ENCODE data around the gene SLC6A6. TPM values are rescaled to one million over a fixed set of nuclear protein-coding genes. Genes with fewer than 3 reads are reported as not detected.

The SLC6A6 gene
- total RNA-seq, 2 experiments from 2014 or later, result 27.8 to 31.2 TPM

DNA sequence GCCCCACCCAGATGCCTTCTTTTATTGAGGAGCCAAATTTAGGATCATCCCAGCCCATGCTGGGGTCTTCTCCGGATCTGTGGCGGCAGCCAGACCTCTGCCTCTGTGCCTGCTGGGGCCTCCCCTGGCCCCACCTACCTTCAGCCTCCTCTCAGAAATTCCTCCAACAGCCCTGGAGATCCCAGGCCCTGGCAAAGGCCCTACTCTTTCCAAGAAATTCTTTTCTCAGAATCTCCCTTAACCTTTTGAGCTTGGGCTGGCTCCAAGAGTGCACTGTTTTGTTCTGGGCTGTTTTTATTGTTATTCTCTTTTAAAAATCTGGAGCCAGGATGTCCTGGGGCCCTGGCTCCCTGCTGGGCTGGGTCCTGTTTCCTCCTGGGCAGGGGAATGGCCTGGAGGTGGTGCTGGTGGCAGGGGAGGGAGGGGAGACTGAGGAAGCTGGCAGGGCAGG is 79.9 kb downstream of the SLC6A6 start:
- Histone ChIP-seq H3K4me1 (ENCODE audit: insufficient read depth, low read length) (no peaks in the 10 kb centered on the region), H3K9me3 (ENCODE audit: control insufficient read depth in 1 of 2, insufficient read depth in 1 of 2, low read length in 2 of 2) (no peaks in the 10 kb centered on the region), H3K27ac (ENCODE audit: low read depth in 1 of 2, low read length in 2 of 2) (no peak overlapping the region), H3K4me3 (ENCODE audit: low read length) (no peak overlapping the region), H3K36me3 (ENCODE audit: insufficient read depth, low read length) (peaks cover 86% of the 10 kb centered on the region), H3K27me3 (ENCODE audit: control insufficient read depth in 1 of 2, insufficient read depth in 2 of 2, low read length in 2 of 2) (no peaks in the 10 kb centered on the region)
- Mint-ChIP-seq H3K4me1 (ENCODE audit: low read depth) (no peaks in the 10 kb centered on the region), H3K27ac (no peak overlapping the region), H3K9me3 (no peaks in the 10 kb centered on the region), H3K36me3 (ENCODE audit: low read depth) (peaks cover 97% of the 10 kb centered on the region), H3K4me3 (no peak overlapping the region), H3K27me3 (no peaks in the 10 kb centered on the region)
- DNase-seq (no peak), ATAC-seq (ENCODE audit: poor library complexity) (no peak)
- POLR2A ChIA-PET, result no interaction called here
- intact Hi-C loops (cut with DNase I, micrococcal nuclease), result no loop called here
- CTCF ChIA-PET, result no interaction called here
- TF ChIP-seq, protein P1, sequence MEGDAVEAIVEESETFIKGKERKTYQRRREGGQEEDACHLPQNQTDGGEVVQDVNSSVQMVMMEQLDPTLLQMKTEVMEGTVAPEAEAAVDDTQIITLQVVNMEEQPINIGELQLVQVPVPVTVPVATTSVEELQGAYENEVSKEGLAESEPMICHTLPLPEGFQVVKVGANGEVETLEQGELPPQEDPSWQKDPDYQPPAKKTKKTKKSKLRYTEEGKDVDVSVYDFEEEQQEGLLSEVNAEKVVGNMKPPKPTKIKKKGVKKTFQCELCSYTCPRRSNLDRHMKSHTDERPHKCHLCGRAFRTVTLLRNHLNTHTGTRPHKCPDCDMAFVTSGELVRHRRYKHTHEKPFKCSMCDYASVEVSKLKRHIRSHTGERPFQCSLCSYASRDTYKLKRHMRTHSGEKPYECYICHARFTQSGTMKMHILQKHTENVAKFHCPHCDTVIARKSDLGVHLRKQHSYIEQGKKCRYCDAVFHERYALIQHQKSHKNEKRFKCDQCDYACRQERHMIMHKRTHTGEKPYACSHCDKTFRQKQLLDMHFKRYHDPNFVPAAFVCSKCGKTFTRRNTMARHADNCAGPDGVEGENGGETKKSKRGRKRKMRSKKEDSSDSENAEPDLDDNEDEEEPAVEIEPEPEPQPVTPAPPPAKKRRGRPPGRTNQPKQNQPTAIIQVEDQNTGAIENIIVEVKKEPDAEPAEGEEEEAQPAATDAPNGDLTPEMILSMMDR (IDR thresholded peaks at IDR 0.05), result no peak

DNA sequence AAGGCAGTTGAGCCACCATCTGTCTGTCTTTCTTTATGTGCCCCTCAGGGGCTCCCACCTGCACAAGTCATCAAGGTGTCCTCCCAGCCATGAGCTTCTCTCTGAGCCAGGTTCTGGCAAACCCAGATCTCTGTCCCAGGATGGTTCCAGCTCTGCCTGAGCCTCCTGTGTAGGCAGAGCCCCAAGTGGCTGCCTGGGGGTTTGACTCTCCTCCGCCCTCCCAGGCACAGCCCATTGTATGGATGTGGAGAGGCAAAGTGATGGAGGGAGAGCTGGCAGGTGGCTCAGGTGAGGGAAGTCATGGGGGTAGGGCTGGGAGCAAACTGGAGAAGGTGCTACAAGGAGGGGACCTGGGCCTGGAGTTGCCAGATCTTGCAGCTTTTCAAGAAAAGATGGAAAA is 80.9 kb downstream of the SLC6A6 start:
- CTCF ChIA-PET, result no interaction called here
- H3K36me3 Mint-ChIP-seq (ENCODE audit: low read depth), result peaks cover 91% of the 10 kb centered on the region
- Histone ChIP-seq H3K4me1 (ENCODE audit: insufficient read depth, low read length) (no peaks in the 10 kb centered on the region), H3K27ac (ENCODE audit: low read depth in 1 of 2, low read length in 2 of 2) (no peak overlapping the region), H3K27me3 (ENCODE audit: control insufficient read depth in 1 of 2, insufficient read depth in 2 of 2, low read length in 2 of 2) (no peaks in the 10 kb centered on the region), H3K36me3 (ENCODE audit: insufficient read depth, low read length) (peaks cover 86% of the 10 kb centered on the region), H3K9me3 (ENCODE audit: control insufficient read depth in 1 of 2, insufficient read depth in 1 of 2, low read length in 2 of 2) (no peaks in the 10 kb centered on the region), H3K4me3 (ENCODE audit: low read length) (no peak overlapping the region)
- TF ChIP-seq, protein P1 (IDR thresholded peaks at IDR 0.05), result no peak
- DNase-seq, result no peak
- no peaks in the 10 kb centered on the region for H3K4me1 Mint-ChIP-seq (ENCODE audit: low read depth)
- intact Hi-C loops (cut with DNase I, micrococcal nuclease), result no loop called here
- no peaks in the 10 kb centered on the region for H3K9me3 Mint-ChIP-seq
- POLR2A ChIA-PET, result no interaction called here
- H3K27ac Mint-ChIP-seq, result no peak overlapping the region
- ATAC-seq (ENCODE audit: poor library complexity), result no peak
- H3K27me3 Mint-ChIP-seq, result no peaks in the 10 kb centered on the region
- no peak overlapping the region for H3K4me3 Mint-ChIP-seq

- intact Hi-C loops (cut with DNase I, micrococcal nuclease), result no loop called here
- H3K27ac Mint-ChIP-seq, result no peak overlapping the region
Observed at GRCh38 chr3:14484741-14485140, 82.3 kb downstream of the SLC6A6 start.

More at GRCh38 chr3:14484741-14485140, 82.3 kb downstream of the SLC6A6 start:
- Histone ChIP-seq H3K27me3 (ENCODE audit: control insufficient read depth in 1 of 2, insufficient read depth in 2 of 2, low read length in 2 of 2) (no peaks in the 10 kb centered on the region), H3K4me1 (ENCODE audit: insufficient read depth, low read length) (no peaks in the 10 kb centered on the region), H3K9me3 (ENCODE audit: control insufficient read depth in 1 of 2, insufficient read depth in 1 of 2, low read length in 2 of 2) (no peaks in the 10 kb centered on the region), H3K36me3 (ENCODE audit: insufficient read depth, low read length) (peaks cover 83% of the 10 kb centered on the region), H3K27ac (ENCODE audit: low read depth in 1 of 2, low read length in 2 of 2) (no peak overlapping the region), H3K4me3 (ENCODE audit: low read length) (no peak overlapping the region)
- Mint-ChIP-seq H3K36me3 (ENCODE audit: low read depth) (peaks cover 81% of the 10 kb centered on the region), H3K4me1 (ENCODE audit: low read depth) (no peaks in the 10 kb centered on the region), H3K27me3 (no peaks in the 10 kb centered on the region), H3K4me3 (no peak overlapping the region), H3K9me3 (no peaks in the 10 kb centered on the region)
- CTCF ChIA-PET, result no interaction called here
- no peak for ATAC-seq (ENCODE audit: poor library complexity)
- TF ChIP-seq, protein P1 (IDR thresholded peaks at IDR 0.05), result no peak
- DNase-seq, result no peak
- POLR2A ChIA-PET, result no interaction called here

Measured in CD4-positive, alpha-beta T cell (primary cell).